Stimulated activated CD4-positive, alpha-beta T cell treated with anti-CD3 and anti-CD28 coated beads, Interleukin-1b, Interleukin-23, amount 100 ng/mL, for 24 hours (primary cell): ENCODE results near the gene CAMSAP2.
A peak's percentile ranks its signal among the peaks of the same experiment; 100 is the strongest.
"Not testable (repeated sequence)": the region's sequence is repeated elsewhere in the genome, so short reads cannot be mapped to it uniquely, and the experiment has no call there.

Experiments used
- DNase-seq, 4 experiments: peaks; one replicate each; pipeline ENCODE4 v3.0.0-alpha.2; 2020; ENCODE audit warnings: low read depth in 4 of 4, low spot score in 1 of 4

The CAMSAP2 gene

DNA sequence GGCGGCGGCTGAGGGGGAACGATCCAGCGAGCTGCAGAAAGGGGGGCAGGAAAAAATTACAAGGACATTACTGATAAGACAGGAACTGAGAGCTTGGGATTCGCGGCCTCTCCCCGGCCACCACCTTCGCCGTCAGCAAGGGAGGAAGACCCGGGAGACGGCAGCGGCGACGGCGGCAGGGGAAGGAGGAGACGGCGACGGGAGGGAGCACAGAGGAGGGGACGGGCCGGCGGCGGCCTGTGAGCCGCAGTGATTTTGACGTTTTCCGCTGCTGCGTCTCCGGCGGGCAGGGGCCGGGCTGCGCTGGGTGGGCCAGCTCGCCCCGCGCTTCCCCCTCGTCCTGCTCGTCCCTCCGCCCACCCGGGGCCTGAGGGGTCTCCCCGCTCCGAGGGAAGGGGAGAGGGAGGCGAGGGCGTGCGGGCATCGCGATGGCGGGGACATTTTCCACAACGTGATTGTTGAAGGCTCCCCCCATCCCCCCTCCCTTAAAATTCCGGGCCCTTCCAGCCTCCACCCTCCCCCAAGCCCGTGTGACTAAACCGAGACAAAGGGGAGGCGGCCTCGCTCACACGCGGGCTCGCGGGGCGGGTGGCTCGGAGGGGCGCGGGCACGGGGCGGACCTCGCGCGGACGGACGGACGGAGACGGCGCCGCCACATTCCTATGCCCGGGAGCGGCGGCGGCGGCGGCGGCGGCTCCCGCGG lies 407 bp downstream of the CAMSAP2 start:
- peak in 3 of 4 experiments; percentile 6 to 31 (median 7) for DNase-seq

DNA sequence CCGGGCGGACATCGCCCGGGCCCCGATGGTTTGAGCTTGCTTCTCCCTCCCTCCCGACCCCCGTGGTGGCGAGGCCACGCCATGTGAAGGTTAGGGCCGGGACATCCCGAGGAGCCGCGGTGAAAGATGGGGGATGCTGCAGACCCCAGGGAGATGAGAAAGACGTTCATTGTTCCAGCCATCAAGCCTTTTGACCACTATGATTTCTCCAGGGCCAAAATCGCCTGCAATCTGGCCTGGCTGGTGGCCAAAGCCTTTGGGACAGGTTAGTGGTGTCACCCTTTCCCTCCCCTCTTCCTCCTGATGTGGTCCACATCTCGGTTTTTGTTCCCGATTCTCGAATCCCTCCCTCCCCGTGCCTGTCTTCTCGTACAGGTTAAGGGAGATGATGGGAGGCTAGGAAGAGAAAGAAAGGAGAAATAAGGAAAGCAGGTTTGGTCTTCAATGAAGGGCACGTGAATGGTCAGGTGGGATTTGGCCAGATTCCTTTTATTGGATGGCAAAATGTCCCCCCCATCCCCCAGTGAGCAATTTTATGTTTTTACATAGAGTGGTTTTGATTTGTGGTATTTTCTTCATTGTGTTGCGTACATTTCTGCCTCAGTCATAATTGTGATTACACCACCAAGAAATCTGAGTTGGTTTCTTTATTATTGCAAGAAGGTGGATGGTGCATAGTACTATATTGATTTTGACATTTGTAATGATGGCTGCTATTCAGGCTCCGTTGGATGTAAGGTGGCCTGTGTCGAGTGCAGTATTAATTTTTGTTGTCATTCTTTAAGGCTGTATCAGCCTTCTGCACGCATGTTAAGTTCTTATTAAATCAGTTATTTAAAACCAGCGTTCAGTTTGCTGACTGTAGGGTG lies 1.2 kb downstream of the CAMSAP2 start:
- DNase-seq, result no peak

DNA sequence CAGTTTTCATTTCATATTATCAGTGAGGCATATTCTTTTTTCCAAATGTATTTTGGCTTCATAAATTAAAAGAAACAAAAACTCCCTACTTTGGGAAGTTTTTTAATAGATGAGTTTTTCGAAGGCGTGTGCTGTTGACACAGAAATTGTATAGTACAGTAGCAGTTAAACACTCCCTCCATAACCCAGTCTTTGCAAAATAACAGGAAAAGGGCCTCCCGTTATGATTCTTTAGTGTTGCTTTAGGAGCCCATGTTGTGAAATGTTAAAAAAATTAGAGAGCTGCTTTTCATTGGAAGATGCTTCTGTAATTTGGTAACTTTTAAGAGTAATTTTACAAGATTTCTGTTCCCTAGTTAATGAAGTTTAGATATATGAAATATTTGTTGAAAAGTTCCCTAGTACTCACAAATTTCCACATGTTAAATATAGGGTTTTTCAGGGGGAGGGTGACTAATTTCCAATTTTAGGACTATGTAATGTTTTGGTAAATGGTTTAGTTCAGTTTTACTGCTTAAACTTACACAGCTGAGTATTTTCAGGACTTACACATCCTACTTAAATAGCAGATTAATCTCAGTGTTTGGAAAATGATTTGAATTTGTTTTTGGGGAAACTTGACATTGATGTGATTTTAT lies 2.0 kb downstream of the CAMSAP2 start:
- no peak for DNase-seq

DNA sequence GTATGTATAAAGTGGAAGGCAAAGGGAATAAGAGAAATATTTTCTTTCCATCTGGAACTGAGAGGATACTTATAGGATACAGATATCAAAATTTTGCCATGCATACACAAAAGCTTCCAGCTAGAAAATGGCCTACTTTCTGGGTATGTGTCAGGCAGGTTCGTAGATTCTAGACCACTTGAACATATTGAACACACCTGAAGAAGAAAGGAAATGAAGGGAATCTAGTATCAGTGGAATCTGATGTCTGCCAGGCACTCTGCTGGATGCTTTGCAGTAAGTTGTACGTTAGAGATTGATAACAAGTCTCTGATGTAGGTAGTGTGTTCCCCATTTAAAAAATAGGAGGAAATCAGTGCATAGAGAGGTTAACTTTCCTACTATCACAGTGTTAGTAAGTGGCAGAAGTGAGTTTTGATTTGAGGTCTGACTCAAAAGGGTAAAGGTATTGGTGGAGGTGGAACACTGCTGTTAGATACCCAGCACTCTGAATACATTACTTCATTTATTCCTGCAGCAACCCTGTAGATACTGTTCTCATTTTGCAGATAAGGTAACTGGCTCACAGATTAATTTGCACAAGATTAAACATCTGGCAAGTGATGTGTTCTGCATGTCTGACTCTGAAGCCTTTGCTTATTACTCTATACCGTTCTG lies 3.0 kb downstream of the CAMSAP2 start:
- DNase-seq, result no peak

DNA sequence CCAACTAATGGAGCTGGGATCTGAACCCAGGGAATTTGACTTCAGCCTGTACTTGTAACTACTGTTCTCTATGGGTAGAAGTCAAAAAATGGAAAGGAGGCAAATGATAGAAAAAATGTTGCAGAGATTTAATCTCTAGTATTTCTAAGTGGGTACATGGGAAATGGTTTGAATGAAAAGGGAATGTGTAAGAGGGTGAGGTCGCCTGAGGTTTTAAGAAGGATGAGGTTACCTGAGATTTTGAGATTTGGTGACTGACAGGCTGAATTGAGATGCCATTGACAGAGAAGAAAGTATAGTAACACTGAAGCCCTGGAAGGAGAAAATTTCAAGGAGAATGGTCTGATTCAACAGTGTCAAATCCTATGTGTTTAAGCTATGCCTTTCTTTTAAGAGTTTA lies 5.5 kb downstream of the CAMSAP2 start:
- no peak for DNase-seq

DNA sequence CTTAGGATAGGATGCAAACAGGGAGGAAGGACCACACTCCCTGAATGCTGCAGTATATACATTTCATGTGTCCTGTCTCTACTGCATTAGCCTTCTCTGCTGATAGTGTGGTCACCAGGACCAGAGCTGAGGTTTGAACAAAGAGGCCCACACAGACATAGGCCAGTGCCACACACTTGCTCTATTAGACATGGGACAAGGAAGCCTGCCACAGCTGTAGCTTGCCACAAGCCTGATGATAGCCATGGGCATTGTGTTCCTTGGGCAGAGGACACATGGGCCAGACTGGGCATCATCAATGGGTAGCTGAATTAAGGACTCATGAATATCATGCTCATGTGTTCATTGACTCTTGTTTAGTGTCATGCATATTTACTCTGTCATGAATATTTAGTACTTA lies 10.4 kb downstream of the CAMSAP2 start:
- DNase-seq, result no peak

DNA sequence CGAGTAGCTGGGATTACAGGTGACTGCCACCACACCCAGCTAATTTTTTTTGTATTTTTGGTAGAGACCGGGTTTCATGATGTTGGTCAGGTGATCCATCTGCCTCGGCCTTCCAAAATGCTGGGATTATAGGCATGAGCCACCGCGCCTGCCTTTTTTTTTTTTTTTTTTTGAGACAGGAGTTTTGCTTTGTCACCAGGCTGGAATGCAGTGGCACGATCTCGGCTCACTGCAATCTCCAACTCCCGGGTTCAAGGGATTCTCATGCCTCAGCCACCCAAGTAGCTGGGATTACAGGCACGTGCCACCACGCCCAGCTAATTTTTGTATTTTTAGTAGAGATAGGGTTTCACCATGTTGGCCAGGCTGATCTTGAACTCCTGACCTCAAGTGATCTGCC lies 12.1 kb downstream of the CAMSAP2 start:
- not testable (repeated sequence) for DNase-seq

DNA sequence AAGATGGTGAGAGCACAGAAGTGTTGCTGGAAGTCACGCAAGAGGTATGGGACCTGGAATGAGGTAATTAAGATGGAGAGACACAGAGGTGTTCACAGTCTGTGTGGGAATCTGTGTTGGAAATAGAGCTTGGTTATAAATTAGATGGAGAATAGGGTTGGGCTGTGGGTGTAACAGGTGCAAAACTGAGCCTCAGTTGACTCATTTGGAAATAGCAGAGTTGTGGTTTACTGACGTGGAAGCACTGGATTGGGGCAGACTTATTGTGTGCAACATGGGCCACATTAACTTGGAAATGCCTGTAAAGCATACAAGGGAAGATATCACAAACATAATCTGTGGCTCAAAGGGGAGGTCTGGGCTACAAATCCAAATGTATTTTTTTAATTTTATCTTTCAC lies 13.0 kb downstream of the CAMSAP2 start:
- DNase-seq, result no peak

DNA sequence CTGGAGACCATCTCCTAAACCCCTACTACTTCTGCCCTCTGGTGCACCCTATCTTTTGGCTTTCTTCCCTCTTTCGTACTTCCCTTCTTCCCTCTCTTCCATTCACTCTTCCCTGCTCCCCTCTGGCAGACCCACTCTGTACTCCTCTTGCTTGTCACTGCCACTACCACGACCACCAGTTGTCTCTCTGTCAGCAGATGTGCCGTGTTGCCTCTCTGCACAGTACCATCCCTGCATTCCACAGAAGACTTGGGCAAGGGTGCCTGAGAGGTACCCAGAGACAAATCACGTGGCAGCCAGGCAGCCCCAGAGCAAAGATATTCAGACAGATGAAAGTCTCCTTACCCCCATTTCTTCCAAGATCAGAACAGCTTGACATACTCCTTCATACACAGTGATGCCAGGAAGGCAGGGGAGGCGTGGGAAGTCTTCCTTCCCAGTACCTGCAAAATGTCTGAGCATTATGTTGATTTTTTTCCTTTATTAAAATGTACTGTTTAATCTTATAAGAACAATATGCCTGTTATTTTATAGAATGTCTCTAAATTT lies 15.0 kb downstream of the CAMSAP2 start:
- DNase-seq, result no peak

DNA sequence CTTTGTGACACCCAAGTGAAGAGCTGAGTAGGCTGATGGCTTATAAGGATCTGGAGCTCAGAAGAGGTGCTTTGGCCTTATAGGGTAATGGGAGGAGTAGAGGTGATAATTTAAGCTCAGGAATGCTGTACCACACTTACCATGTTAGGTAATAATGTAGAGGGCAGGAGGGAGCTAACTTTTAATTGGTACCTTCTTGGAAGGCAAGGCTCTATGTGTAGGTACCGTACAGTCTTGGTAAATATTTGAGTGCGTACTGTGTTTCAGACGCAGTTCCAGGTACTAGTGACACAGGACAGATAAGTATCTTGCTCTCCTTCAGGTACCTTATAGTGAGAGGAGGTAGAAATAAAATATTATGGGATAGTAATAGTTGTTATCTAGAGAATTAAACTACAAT lies 16.8 kb downstream of the CAMSAP2 start:
- no peak for DNase-seq

DNA sequence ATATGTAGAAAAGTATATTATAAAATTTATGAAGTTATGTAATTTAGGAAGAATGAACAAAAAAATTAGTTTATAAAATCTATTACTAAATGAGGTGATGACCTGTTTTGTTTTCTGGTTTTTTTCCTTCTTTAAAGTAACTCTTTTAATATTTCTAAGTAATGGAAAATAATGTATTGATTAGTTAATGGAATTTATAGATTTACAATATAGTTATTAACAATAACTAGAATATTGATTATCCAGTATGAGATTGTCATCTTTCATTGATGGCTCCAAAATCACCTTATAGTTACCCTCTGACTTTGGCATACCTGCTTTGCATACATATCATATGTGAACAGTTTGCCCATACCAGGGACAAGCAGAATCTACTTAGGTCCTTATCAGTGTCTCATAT lies 23.4 kb downstream of the CAMSAP2 start:
- no peak for DNase-seq

DNA sequence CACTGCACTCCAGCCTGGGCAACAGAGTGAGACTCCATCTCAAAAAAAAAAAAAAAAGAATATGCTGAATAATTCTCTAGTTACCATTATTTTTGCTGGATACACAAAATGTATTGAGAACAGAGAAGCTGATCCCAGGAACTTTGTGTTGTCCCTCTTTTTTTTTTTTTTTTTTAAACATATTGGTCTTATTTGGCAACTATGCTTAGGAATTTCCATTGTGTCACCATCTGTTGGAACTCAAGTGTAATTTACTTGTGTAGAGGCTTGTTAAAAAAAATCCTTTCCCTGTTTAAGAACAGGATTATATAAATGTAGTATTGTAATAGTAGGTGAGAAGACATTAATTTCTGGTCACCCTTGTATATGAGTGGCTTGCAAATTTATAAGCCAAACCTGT lies 28.6 kb downstream of the CAMSAP2 start:
- no peak for DNase-seq

DNA sequence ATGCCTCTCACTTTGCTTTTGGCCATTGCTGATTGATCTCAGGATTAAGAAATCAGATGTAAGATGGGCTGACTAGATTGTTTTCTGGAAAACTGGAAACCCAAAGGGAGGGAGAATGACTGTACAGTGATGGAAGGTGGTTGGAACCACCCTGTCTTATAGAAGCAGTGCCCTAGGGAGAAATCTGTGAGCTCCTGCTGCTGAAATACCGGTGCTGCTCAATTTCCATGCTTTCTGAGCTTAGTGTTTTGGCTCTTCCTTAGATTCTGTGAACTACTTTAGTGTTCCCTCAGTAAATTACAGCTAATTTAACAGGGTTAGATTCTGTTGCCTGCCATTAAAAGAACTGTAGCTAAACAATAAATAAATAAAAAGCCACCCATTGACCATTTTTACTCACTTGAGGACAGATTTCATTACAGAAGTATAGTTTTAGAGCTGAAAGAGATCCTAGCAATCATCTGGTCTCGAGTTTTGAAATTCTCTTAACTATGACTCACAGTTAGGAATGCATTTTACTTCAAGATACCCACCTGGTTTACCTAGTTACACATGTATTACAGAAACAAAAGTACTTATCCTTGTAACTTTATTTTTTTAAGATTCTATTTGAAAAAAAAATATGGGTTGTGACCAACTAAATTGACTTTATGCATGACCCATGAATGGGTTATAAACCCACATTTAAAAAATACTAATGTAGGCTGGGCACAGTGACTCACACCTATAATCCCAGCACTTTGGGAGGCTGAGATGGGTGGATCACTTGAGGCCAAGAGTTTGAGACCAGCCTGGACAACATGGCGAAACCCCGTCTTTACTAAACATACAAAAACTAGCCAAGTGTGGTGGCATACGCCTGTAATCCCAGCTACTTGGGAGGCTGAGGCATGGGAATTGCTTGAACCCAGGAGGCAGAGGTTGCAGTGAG lies 33.2 kb downstream of the CAMSAP2 start:
- no peak for DNase-seq

DNA sequence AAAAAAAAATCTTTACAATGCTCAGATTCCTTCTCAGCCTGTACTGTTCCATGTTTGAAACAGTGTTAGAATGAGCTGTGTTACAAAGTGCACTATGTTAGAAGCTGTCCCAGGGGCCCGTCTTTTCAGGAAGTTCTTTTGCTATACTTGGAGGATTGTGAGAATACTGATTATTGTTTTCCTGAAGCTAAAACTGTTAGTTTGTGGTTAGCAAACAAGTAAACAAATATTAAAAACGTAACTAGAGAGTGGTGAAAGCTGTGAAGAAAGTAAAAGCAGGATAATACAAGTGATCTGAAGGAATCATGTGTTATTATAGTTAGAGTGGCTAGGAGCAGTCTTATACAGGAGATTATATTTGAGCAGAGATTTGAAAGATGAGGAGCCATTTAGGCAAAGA lies 35.6 kb downstream of the CAMSAP2 start:
- DNase-seq, result no peak

DNA sequence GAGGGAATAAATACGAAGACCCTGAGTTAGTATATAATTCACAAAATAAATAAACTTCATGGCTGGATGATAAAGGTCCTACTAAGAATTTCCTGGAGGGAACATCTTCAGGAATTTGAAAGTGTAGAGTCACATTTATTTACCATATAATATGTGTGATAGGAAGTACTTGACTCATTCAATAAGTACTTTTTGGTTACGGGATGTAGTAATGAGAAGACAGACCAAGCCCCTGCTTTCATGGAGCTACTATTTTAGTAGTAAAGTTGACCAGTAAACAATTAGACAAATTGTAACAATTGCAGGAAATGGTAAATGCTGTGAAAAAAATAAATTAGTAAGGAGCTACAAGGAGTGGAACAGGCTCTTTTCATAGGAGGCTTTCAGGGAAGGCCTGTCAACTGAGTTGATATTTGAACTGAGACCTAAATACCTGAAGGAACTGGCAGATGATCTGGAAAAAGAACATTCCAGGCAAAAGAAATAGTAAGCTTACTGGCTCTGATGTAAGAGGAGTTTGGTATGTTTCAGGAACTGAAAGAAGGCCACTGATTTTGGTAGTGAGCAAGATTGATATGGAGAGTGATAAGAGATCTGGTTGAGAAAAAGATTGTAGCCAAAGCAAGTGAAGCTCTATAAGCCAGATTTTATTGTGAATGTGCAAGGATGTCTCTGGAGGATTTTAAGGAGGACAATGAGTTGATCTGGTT lies 36.2 kb downstream of the CAMSAP2 start:
- DNase-seq, result no peak

DNA sequence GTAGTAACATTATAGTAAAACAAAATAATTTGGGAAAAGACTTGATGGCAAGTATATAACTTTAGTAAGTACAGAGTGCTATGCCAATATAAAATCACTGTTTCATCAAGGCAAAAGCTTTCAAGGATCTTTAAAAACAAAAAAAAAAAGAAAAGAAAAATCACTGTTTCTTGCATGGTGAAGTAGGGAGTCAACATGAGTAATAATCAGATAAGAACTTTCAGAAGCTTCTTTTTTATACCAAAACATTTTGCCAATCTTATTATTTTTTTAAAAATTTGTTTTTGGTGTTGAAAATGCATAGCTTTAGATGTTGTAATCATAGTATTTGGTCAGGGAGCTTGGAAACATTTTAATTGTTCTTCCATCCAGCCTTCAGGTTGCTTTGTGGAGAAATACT lies 37.2 kb downstream of the CAMSAP2 start:
- DNase-seq, result no peak

DNA sequence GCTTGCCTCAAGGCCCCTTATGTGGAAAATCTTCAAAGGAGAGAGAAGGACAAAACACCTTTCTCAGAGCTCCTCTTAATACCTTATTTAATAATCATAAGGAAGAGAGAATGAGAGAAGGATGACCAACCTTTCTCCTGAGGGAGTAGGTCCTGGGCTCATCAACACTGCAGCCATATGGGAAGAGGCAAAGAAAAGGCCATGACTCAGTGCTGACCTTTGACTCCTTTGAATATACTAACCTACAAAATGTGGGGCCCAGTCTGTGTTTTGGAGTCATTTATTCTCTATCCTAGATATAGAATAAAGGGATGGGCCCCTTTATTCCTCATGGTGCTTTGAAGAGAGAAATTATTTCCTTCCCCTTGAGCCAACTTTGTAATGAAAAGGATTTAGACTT lies 38.3 kb downstream of the CAMSAP2 start:
- DNase-seq, result no peak

DNA sequence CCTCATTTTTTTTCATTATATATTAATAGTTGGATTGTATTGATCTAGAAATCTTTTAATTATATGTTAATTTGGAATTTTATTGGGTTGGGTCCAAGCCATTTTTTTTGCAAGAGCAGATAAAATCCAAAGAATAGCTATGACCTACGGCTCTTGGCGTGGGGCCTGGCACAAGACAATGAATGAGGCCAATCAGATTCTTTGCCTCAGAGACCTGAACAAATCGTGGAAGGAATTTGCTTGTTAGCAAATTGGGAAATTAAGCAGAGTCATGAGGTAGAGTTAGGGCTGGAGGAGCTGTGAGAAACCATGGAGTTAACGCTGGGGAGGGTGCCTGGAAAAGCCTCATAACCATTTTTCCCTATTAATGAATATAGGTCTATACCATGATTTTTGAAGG lies 40.1 kb downstream of the CAMSAP2 start:
- DNase-seq, result no peak

DNA sequence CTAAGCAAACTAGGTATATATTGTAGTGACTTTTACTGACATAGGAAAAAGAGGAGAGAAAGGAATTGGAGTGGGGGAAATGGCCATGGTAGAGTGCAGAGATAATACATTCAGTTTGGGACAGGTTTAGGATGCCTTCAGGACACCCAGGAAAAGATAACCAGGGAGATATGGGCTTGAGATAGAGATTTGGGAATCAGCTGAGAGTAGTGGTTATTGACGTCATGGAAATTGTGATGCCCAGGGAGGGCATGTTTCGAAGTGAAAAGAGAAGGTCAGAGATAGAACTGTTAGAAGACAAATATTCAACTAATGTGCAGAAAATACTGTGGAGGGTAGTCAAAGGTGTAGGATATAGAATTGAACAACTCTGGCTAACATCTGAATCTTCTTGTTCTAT lies 40.6 kb downstream of the CAMSAP2 start:
- DNase-seq, result no peak
